Prostate gland (tissue), 2 donors: ENCODE results near the gene DGKB. TPM values are rescaled to one million over a fixed set of nuclear protein-coding genes. Genes with fewer than 3 reads are reported as not detected.

Experiments used
- DNase-seq: peaks from one replicate; pipeline ENCODE4 v3.0.0-alpha.2; 2019; ENCODE audit warnings: low spot score
- H3K27ac ChIP-seq, 2 donors: fragments of 200-600 bp; sonication (generic); 2 replicates each; pipeline ENCODE4 v1.5.1; 2017 to 2019
- H3K27me3 ChIP-seq: fragments of 200-600 bp; sonication (generic); replicated peaks from 2 replicates; pipeline ENCODE4 v1.5.1; 2019; ENCODE audit not compliant: insufficient read depth
- H3K36me3 ChIP-seq, 2 donors: fragments of 200-600 bp; sonication (generic); 1 replicate in 1 of 2; 2 replicates in 1 of 2; pipeline versions ENCODE4 v1.5.1 to v1.8.1; 2017 to 2019
- H3K4me1 ChIP-seq: fragments of 200-600 bp; sonication (generic); replicated peaks from 2 replicates; pipeline ENCODE4 v1.5.1; 2019
- H3K4me3 ChIP-seq, 2 donors: fragments of 200-600 bp; sonication (generic); 2 replicates each; pipeline ENCODE4 v1.5.1; 2017 to 2019
- H3K9me3 ChIP-seq: fragments of 200-600 bp; sonication (generic); 2 replicates; pipeline ENCODE4 v1.5.1; 2017
- CTCF ChIP-seq, 4 experiments: fragments of 200-600 bp in 2 of 4; fragments of 450-650 bp in 2 of 4; sonication (generic) in 2 of 4; IDR thresholded peaks; 1 replicate in 3 of 4; 2 replicates in 1 of 4; pipeline ENCODE4 v1.5.1; 2016 to 2019; ENCODE audit warnings: antibody characterized with exemption in 4 of 4, mild to moderate bottlenecking in 2 of 4, moderate library complexity in 2 of 4
- POLR2A ChIP-seq: fragments of 450-650 bp; IDR thresholded peaks from one replicate; pipeline ENCODE4 v1.6.1; 2016; ENCODE audit warnings: antibody characterized with exemption, mild to moderate bottlenecking
- POLR2AphosphoS5 ChIP-seq: sonication (generic); formaldehyde crosslinking; IDR thresholded peaks from one replicate; pipeline ENCODE4 v1.6.1; 2017; ENCODE audit warnings: antibody characterized with exemption
- WGBS: methylation state at CpG from one replicate; pipeline ENCODE4 v1.1.5; 2018; 5-methylcytosine and 5-hydroxymethylcytosine counted together
- intact Hi-C: fragments of 100-400 bp; cut with DNase I; formaldehyde crosslinking; loops from one replicate; pipeline ENCODE4 v1.14.2; 2022
- total RNA-seq, 2 donors: library from RNA; depleted of rRNA; stranded (reverse); fragments of >200 nt; gene quantifications; one replicate each; pipeline ENCODE4 v1.1.0, GENCODE V29; 2016

DGKB gene
- total RNA-seq, 2 donors from 2014 or later, result 0.45 TPM; not detected in 1

- Histone ChIP-seq H3K36me3 (no peaks in the 10 kb centered on the region), H3K27ac (no peak overlapping the region), H3K27me3 (no peaks in the 10 kb centered on the region), H3K4me3 (no peak overlapping the region), H3K9me3 (no peaks in the 10 kb centered on the region), H3K4me1 (no peaks in the 10 kb centered on the region)
- DNase-seq, result no peak
- TF ChIP-seq CTCF (IDR thresholded peaks at IDR 0.05) (no peak), POLR2AphosphoS5 (no peak), POLR2A (no peak)
- 76% methylated on average over 7 of the region's 7 CpGs for whole genome bisulfite sequencing
- intact Hi-C loops, result no loop called here
Measured at GRCh38 chr7:14685167-14685566, 217.4 kb downstream of the DGKB start.

DNA sequence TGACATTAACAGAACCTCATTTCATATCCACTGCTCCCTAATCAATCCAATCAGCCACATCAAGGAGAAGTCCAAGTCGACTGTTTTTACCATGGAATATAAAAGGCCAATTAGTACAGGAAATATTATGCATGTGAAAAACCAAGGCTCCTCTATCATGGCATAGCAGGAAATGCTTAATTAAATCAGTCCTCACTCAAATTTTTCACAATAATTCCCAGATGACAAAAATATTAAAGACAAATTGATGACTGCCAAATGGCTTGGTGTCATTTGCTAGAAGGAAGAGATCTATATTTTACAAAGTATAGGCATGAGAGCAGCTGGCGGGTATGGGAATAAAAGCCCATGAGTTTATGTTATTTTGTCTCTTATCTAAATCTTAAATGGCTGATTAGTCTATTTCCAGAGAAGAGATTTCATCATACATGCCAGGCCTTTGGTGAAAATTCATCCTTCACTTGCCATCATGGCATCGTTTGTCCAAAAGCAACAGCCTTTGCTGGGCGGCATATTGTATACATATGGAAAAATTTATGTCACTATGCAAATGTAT is 219.6 kb downstream of the DGKB start:
- Histone ChIP-seq H3K4me3 (no peak overlapping the region), H3K27me3 (no peaks in the 10 kb centered on the region), H3K4me1 (no peaks in the 10 kb centered on the region), H3K36me3 (no peaks in the 10 kb centered on the region), H3K9me3 (no peaks in the 10 kb centered on the region), H3K27ac (no peak overlapping the region)
- TF ChIP-seq POLR2A (no peak), CTCF (IDR thresholded peaks at IDR 0.05) (no peak), POLR2AphosphoS5 (no peak)
- 90% methylated on average over 4 of the region's 4 CpGs for whole genome bisulfite sequencing
- intact Hi-C loops, result no loop called here
- DNase-seq, result no peak

DNA sequence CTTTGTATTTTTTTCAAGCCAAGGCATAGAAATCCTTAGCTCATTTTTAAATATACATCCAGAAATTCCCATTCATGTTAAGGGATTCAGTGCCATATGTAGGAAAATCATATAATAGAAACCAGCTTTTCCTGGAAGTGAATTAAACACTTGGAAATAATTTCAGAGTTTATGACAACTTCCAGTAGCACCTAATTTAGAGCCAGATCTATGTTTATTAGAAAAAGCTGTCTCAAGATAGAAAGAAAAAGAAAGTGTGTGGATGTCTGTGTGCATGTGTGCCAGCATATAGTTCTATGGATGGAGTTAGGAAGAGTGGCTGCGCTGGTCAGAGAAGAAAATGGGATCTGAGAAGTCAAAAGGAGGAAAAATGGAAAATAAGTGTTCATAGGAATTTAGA is 225.7 kb downstream of the DGKB start:
- WGBS, result 97% methylated on average over 1 of the region's 1 CpG
- intact Hi-C loops, result no loop called here
- no peak for TF ChIP-seq CTCF (IDR thresholded peaks at IDR 0.05)

GRCh38 chr7:14673202-14673601 is 229.3 kb downstream of the DGKB start:
- H3K27me3 ChIP-seq, result no peaks in the 10 kb centered on the region
- H3K36me3 ChIP-seq, result no peaks in the 10 kb centered on the region
- H3K4me3 ChIP-seq, result no peak overlapping the region
- TF ChIP-seq POLR2AphosphoS5 (no peak), POLR2A (no peak), CTCF (IDR thresholded peaks at IDR 0.05) (no peak)
- no peaks in the 10 kb centered on the region for H3K4me1 ChIP-seq
- H3K9me3 ChIP-seq, result no peaks in the 10 kb centered on the region
- H3K27ac ChIP-seq, result no peak overlapping the region
- intact Hi-C loops, result no loop called here
- DNase-seq, result no peak

More for the DNA sequence above, 225.7 kb downstream of the DGKB start:
- Histone ChIP-seq H3K9me3 (no peaks in the 10 kb centered on the region), H3K4me1 (no peaks in the 10 kb centered on the region), H3K4me3 (no peak overlapping the region), H3K27me3 (no peaks in the 10 kb centered on the region), H3K27ac (no peak overlapping the region), H3K36me3 (no peaks in the 10 kb centered on the region)
- no peak for DNase-seq

DNA sequence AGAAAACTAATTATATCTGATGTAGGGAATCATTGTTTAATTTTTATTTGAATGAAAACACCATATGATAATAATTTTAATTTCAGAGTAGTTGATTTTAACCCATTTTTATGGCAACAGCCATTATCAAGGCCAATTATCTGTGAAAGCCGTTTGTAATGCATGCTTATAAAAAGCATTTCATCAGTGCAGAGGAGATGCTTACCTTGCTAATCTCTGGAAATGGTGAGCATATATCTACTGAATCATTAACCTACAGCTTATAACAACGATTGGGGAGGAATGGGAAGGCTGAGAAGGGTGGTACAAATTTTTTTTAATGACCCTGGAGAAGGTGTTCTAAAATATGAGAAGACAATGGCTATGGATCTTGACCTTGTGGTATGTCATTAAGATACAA is 235.6 kb downstream of the DGKB start:
- no peak for TF ChIP-seq POLR2A
- TF ChIP-seq CTCF (IDR thresholded peaks at IDR 0.05), result no peak
- no peak for TF ChIP-seq POLR2AphosphoS5
- DNase-seq, result no peak
- WGBS, result 27% methylated on average over 2 of the region's 2 CpGs
- Histone ChIP-seq H3K4me1 (no peaks in the 10 kb centered on the region), H3K9me3 (no peaks in the 10 kb centered on the region), H3K27me3 (no peaks in the 10 kb centered on the region), H3K4me3 (no peak overlapping the region), H3K36me3 (no peaks in the 10 kb centered on the region), H3K27ac (no peak overlapping the region)
- intact Hi-C loops, result no loop called here
